UCSD-AML1 (cell line): Measurements from ENCODE around the gene ARNT2.
"Not testable (repeated sequence)": the region's sequence is repeated elsewhere in the genome, so short reads cannot be mapped to it uniquely, and the experiment has no call there.

Source experiments
- DNase-seq: peaks from one replicate; lab custom pipeline; 2025; ENCODE audit not compliant: unreplicated experiment; lab: John Stamatoyannopoulos, UW

ARNT2 gene

DNA sequence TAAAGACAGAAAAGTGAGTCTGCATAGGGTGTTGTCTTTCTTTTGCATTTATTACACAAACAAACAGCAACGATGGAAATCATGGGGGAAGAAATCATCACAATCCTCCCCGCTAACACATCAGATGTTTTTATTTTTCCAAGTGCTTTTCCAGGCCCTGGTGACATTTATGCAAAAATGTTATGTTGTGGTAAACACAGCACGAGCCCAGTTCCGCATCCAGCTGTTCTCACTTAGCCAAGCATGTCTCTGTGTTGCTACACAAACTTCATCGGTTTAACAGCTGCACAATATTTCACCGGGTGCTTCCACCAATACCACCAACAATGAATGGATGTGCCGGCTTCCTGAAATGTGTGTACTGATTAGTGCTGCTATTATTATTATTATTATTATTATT lies 237.2 kb downstream of the ARNT2 start:
- DNase-seq: no peak

DNA sequence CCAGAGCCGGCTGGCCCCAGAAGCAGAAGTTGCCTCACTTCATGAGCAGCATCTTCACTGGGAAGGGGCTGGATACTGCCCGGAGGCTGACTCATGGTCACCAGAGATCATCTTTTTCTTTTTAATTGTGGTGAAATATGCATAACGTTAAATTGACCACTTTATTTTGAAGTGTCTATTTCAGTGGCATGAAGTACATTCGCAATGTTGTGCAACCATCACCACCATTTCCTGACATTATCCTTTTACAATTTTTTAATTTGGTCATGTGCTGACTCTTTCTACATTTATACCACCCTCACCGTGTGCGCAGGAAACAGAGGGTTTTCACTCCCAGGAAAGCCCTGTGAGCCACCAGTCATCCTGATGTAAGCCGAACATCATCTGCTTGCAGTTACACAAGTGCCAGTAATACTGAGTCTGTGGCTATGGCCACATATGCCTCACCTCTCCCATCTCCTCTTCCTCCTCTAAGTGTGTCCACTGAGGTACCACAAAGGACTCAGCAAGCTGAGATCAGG lies 239.3 kb downstream of the ARNT2 start:
- peak; percentile 37 for DNase-seq

DNA sequence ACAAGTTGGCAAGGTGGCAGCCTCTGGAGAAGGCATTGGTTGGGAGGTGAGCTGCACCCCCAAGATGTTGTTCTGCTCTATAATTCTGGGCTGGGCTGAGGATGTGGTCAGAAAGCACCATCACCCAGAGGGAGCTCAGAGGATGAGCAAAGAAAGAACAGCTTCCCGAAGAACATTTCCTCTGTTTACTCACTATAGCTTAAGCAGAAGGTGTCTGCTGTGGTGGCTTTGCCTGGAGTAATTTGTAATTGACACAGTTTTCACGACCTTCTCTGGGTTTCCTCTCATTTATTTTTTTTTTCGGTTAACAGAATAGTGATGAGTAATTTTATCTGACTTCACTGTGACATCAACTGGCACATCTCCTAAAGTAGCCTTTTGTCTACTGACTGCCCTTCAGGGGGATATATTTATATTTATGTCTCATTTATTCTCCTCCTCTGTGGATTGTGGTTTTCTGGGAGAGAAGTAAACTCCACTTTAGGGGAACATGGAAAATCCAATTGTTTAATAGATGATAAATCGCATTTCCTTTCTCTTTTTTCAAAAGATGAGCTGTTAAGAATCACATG lies 241.4 kb downstream of the ARNT2 start:
- DNase-seq: peak; percentile 14

DNA sequence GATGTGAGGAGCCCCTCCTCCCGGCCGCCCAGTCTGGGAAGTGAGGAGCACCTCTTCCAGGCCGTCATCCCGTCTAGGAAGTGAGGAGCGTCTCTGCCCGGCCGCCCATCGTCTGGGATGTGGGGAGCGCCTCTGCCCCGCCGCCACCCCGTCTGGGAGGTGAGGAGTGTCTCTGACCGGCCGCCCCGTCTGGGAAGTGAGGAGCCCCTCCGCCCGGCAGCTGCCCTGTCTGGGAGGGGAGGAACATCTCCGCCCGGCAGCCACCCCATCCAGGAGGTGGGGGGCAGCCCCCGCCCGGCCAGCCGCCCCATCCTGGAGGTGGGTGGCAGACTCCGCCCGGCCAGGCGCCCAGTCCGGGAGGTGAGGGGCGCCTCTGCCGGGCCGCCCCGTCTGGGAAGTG lies 243.2 kb downstream of the ARNT2 start:
- DNase-seq: not testable (repeated sequence)
